Measurements from ENCODE around the gene TNFRSF12A.
A peak's percentile ranks its signal among the peaks of the same experiment; 100 is the strongest.

The TNFRSF12A gene

GRCh38 chr16:2986623-2987188, 33.5 kb upstream of the TNFRSF12A start:
- DNase-seq (ENCODE audit: low read depth) = no peak

- DNase-seq (ENCODE audit: low read depth) = no peak
Observed at GRCh38 chr16:2987286-2987685, 32.9 kb upstream of the TNFRSF12A start.

DNA sequence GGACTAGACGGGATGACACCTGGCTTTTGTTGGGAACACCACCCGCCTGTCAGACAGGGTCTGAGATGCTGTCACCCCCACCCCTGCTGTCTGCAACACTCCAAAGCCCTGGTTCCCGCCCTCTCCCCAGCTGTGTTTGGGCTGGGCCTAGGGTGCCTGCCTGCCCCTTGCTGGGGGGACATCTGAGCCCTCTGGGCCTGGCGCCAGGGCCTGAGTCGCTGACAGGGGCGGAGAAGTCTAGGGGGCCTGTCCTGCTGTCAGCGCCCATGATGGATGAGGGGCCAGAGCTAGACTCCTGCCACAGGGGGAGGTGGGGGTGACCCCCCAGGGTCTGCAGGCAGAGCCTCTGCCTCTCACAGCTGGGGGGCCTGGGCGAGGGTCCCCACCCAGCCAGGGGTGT, 32.3 kb upstream of the TNFRSF12A start:
- DNase-seq (ENCODE audit: low read depth) = no peak

DNA sequence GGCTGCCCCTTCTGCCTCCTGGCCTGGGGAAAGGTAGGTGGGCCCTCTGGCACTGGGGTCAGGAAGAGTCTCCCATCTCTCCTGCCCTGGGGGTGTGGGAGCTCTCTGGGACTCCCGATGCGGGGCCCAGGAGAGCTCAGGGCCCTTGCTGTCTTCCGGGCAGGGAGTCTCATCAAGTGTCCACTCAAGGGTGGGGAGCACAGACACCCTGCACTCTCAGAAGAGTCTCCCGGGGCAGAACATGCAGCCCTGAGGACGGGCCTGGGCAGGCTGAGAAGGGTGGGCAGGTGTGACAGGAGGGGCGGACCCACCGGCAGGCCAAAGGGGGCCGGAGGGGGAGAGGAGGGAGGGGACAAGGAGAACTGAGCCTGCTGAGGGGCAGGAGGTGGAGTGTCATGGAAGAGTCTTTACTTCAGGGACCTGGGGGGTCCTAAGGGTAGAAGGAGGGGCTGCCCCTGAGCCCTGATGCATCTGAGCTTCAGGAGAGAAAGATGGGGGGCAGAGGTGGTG, 31.5 kb upstream of the TNFRSF12A start:
- no peak for DNase-seq (ENCODE audit: low read depth)

GRCh38 chr16:2990891-2991290, 29.3 kb upstream of the TNFRSF12A start:
- DNase-seq (ENCODE audit: low read depth) = no peak

GRCh38 chr16:2991566-2992261, 28.5 kb upstream of the TNFRSF12A start:
- no peak for DNase-seq (ENCODE audit: low read depth)

DNA sequence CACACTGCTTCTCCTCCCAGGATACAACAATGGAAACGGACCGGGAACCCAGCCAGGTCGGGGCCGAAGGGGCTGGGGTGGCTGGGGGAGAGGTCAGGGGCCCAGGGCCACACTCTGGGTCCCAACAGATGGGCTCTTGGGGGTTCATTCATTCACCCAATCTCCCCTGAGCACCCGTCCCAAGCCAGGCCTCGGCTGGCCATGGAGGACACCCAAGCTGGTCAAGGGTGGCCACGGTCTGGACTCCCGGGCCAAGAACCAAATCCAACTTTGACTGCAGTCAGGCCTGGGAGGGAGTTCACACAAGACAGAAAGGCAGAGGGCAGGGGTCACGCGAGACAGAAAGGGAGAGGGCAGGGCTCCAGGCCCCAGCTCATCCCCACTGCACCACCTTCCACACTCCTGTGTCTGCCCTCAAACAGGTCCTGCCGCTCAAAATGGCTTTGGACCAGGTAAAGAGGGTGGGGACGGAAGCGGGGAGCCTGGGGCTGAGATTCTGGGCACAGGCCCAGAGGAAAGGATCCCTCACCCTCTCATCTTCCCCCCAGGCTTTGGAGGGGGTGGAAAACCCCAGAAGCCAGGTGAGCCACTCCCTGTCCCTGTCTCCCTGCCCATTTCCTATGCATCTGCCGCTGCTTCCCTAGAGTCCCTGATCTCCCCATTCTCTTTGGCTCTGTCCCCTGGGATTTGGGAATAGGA, 27.6 kb upstream of the TNFRSF12A start:
- DNase-seq (ENCODE audit: low read depth) = no peak

DNA sequence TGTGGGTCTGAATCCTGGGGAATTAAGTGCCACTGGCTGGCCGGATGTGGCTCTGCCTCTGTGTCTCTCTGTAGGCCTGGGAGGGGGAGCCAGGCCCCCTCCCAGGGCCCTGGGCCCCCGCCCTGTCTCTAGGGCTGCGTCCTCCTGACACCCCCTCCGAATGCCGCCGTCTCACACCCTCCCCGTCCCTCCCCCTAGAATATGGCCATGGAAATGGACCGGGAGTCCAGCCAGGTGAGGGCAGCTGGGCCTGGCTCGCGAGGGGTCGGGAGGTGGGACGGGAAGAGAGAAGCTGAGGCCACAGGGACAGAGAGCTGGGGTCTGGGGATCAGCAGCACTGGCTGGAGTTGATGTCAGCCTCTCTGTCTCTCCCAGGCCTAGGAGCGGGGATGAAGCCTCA, 23.9 kb upstream of the TNFRSF12A start:
- DNase-seq (ENCODE audit: low read depth) = no peak

DNA sequence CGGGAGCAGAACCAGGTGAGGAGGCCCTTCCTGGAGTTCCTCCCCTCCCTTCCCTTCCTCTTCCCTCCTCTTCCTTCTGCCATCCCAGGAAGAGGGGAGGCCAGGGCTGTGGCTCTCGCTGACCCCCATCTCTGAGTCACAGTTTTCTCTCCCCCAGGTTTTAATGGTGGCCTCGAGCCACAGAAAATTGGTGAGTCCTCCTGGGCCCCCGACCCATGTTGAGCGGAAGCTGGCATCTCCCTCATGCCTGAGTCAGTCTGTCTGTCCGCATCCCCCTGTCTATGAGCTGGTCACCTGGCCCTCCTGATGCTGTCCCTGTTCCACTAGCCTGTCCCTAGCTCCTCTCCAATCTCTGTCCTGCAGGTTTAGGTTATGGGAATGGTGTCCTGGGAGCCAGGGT, 20.2 kb upstream of the TNFRSF12A start:
- DNase-seq (ENCODE audit: low read depth) = no peak

DNA sequence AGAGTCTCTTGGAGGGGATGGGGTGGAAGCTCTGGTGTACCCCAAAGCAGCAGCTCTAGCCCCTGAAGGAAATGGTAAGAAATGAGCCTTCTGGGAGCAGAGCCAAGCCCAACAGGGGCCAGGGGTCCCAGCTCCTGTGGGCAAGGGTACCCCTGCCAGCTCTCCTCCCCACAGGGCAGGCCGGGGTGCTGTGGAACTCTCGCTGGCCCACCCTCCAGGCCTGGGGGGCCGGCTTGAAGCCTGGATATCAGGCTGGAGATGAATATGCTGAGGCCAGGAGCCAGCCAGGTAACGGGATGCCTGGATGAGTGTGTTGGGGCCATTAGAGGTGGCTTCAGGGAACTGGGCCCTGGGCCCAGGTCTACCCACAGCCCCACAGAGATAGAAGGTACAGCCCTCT, 19.6 kb upstream of the TNFRSF12A start:
- DNase-seq (ENCODE audit: low read depth) = no peak

DNA sequence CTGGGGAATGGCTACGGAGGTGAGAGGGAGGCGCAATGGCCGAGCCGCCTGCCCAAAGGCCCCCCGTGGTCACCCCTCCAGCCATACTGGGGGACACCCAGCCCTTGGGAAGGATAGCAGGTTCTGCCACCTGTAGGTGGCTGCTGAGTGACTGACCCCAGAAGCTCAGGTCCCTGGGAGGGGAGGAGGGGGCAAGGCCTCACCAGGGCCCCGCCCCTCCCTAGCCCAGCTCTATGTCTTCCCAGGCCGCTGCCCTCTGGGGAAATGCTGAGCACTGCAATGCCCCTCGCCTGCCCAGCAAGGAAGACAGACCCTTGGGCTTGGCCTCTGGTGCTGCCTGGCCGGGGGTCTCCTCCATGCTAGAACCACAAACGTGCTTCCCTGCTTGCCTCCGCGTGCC, 18.9 kb upstream of the TNFRSF12A start:
- no peak for DNase-seq (ENCODE audit: low read depth)

DNA sequence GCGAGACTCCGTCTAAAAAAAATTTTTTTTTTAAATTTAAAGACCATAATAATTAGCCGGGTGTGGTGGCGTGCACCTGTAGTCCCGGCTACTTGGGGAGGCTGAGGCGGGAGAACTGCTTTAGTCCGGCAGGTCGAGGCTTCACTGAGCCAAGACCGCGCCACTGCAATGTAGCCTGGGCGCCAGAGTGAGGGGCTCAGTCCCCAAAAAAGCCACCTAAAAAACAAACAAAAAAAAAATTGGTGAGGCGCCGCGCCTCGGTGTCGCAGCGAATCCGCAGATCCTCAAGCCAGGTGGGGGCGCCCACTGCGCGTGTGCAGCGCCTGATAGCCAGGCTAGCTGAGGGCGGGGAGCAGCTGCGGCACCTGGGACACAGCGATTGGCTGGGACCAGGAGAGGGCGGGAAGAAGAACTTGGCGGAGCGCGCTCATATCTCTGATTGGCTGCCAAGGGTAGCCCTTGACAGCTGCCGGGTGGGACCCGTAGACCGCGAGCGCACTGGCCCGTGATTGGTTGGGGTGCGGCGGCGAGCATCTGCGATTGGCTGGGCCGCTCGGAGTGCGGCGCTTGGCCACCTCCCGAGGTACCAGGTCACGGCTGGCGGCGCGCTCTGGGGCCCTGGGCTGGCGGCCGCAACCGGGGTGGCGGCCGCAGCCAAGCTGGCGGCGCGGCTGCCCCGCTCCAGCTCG, 16.4 kb upstream of the TNFRSF12A start:
- peak; percentile 96 for DNase-seq (ENCODE audit: low read depth)

DNA sequence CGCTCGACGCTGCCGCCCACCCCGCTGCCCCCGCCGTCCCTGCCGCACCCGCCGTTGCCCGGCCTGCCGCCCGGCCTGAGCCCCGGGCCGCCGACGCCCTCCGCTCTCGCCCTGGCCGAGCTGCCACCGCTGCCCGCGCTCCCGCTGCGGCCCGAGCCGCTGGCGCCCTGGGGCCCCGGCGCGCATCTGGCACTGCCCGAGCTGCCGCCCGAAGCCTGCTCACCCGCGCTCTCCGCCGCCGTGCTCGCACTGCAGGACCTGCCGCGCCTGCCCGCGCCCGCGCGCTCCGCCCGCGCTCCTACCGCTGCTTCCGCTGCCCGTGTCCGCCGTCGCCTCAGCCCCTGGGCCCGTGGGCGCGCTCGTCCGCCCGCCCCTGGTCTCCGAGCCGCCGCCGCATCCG, 15.8 kb upstream of the TNFRSF12A start:
- no peak for DNase-seq (ENCODE audit: low read depth)

GRCh38 chr16:3004781-3005284, 15.3 kb upstream of the TNFRSF12A start:
- no peak for DNase-seq (ENCODE audit: low read depth)

DNA sequence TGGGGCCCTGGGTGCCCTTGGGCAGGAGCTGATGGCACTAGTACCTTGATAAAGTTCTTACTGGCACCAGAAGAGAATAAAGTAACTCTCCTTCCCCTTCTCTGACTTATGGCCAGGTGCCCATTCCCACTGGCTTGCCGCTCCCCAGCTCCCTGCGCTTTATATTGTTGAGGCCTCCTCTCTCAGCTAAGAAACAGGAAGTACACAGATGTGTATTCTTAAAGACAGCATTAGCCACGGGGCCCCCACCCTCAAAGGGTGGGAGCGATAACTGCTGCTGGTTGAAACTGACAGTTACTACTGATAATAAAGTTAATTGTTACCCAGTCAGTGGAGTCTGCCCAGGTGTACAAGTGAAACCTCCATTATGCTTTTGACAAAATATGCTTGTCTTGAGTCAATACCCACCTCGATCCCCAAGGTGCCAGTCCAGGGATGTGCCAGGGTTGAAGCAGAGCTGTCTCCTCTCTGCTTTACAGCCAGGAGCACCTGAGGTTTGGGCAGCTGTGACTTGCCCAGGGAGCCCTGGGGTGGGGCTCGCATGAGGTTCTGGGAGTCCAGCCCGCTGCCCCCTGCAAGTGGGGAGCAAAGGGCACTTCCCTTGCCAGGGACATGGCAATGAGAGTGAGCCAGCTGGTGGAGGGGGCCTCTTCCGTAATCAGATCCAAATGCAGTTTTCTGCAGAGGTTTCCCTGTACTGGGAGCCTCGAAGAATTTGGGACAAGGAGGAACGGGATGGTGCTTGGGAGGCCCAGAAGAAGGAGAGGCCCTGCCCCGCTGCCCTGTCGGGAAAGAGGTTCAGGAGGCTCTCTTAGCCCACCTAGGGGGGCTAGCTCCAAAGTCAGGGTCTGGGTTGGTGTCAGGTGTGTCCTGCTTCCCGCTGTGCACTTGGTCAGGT, 12.9 kb upstream of the TNFRSF12A start:
- no peak for DNase-seq (ENCODE audit: low read depth)

DNA sequence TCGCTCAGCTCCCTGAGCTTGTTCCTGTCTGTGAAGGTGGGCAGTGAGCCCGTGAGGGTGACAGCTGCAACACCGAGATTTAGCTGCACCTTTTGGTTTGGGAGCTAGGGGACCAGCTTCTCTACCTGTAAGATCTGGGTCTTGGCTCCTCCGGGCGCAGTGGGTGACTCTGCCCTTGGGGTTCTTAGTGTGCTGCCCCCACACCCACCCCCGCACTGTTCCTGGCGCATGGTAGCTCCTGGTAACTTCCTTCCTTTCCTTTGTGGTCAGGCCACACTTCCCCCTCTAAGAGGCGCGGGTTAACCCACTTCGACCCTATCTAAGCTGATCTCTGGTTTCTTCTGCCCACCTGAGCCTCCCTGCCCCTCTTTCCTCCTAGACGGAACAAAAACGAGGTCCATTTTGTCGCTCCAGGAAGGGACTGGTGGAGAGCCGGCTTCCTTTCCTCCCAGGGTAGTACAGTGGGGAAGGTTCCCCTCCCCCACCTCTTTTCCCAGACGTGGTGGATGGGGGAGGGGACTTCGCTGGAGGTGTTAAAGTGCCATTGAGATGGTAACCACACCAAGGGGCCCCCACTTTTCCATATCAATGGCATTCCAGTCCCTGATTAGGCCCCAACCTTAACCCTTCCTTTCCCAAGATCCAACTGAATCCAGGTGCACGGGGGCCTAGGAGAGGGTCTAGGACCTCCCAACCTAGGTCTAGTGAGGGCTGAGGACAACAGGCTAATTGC, 12.0 kb upstream of the TNFRSF12A start:
- DNase-seq (ENCODE audit: low read depth) = no peak

- no peak for DNase-seq (ENCODE audit: low read depth)
Observed at GRCh38 chr16:3008690-3009037, 11.5 kb upstream of the TNFRSF12A start.

- no peak for DNase-seq (ENCODE audit: low read depth)
Observed at GRCh38 chr16:3009568-3010390, 10.4 kb upstream of the TNFRSF12A start.

DNA sequence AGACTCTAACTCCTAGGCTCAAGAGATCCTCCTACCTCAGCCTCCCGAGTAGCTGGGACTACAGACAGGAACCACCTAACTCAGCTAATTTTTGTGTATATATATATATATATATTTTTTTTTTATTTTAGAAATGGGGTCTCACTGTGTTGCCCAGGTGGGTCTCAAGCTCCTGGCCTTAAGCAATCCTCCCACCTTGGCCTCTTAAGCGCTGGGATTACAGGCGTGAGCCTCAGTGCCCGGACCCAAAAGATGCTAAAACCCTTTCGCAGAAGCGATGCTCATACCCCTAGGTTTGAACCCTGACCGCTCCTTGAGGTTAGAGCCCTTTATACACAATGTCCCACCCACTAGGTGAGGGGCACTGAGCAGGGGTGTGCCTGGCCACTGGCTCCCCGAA, 9.7 kb upstream of the TNFRSF12A start:
- DNase-seq (ENCODE audit: low read depth) = no peak

DNA sequence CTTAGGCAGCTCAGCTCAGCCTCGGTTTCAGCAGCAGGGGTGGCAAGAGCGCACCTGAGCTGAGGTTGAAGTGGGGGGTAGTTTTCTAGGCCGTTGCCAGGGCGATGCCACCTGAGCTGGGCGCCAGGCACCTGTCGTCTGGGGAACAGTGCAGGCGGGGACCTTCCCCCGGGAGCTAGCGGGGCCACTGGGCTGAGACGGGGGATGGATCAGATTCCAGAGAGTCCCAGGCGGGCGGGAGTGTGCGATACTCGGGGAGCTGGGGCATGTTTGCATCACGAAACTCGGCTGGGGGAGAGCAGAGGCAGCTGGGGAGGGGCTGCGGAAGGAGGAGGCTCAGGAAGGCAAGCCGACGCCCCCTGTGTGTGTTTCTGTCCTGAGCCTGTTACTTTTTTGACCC, 7.9 kb upstream of the TNFRSF12A start:
- no peak for DNase-seq (ENCODE audit: low read depth)

All from stromal cell of bone marrow (primary cell).